OCI-M2 (cell line): Measurements from ENCODE around the gene BDKRB2.

Experiments used
- DNase-seq: peaks from one replicate; lab custom pipeline; 2025; ENCODE audit not compliant: unreplicated experiment; lab: John Stamatoyannopoulos, UW

Gene BDKRB2

DNA sequence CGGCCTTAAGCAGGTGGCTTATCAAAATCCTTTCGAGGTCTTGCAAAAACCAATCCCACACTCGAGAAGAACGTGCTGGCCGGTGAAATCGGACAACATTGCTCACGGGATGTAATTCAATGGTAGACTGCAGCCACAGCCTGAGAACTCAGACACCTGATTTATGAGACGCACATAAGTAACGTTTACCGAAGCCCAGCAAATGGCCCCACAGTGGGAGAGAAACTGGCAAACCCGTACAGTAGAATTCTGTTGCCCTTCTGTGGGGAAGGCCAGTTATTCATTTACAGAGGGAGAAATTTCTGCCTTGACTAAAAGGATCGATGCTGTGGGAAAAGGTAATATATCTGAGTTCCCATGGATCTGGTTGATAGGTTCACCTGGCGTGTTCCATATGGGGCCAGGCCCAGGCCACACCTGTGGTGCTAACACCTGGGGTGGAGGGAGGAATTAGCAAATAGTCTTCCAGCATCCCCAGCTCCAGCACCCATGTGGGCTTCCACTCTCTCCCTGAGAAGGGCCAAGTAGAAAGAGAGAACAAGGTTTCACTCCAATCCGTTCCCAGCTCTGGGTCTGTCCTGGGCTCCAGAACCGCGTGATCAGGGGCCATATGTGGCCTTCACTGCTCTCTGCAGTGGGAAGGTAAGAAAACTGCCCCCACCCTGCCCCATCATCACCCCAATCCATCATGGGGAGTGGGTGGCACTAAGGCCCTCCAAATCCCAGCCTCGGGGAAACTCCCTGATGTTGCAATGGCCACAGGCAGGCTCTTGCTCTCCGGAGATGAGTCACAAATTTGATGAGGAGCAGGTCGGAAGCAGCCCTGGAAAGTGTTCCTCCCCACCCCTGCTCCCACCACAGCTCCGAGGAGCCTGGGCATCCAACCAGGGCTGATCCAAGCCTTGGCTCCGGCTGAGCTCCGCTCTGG lies 64.1 kb downstream of the BDKRB2 start:
- no peak for DNase-seq

DNA sequence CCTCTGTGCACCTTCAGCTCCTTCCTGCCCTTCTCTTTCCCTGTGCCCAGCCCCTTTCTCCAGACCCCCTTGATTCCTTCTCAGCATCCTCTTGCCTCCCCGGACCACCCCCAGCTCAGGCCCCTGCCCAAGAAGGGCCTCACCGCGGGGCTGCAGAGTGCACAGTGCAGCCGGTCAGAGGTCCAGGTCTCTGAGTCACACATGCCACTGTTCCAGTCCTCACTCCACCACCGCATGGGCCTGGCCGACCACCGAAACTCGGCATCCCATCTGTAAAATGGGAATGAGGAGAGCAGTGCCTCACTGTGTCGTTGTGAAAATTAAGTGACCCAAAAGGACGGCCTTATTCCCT lies 64.7 kb downstream of the BDKRB2 start:
- no peak for DNase-seq

DNA sequence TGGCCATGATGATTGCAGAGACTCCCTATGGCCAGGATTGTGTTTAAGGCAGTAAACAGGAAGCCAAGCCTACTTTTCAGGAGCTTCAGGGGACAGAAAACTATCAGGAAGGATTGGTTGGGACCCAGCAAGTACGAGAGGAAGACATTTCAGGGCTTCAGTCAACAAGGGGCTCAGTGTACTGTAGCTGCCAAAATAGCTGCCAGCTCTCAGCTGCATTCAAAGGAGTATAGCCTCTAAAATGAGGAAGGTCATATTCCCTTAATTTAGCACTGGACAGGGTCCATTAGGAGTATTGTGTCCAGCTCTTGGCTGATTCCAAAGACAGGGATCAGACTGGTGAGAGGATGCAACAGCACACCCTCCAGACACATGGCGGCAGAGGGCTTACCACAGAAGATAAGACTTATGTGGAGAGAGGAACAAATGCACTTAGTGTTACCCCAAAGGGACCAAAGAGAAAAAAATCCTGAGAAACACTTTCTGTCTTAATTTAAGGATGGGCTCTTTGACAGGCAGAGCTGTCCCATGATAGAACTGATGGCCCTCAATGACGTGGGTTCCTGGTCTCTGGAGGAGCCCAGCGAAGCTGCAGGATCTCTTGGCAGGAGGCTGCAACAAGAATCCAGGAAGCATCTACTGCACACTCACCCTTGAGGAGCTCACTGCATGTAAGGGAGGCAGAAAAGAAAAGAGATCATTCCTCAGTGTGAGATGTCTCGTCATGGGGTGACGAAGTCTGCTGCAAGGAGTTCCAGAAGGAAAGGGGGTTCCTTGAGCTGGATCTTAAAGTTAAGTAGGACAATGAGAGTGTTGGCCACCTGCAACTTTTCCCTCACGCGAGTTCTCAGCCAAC lies 66.2 kb downstream of the BDKRB2 start:
- DNase-seq = no peak

DNA sequence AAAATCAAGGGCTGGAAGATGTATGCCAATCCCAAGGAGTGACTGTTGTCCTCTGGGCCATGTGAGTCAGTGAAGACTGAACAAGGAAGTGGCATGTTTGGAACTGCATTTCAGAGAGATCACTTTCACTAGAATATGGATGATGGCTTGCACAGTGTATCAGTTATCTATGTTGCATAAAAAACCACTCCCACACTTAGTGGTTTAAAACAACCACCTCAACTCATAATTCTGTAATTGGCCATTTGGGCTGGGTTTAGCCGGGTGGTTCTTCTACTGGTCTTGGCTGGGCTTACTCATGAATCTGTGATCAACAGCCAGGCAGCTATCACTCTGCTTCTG lies 66.8 kb downstream of the BDKRB2 start:
- DNase-seq = no peak

DNA sequence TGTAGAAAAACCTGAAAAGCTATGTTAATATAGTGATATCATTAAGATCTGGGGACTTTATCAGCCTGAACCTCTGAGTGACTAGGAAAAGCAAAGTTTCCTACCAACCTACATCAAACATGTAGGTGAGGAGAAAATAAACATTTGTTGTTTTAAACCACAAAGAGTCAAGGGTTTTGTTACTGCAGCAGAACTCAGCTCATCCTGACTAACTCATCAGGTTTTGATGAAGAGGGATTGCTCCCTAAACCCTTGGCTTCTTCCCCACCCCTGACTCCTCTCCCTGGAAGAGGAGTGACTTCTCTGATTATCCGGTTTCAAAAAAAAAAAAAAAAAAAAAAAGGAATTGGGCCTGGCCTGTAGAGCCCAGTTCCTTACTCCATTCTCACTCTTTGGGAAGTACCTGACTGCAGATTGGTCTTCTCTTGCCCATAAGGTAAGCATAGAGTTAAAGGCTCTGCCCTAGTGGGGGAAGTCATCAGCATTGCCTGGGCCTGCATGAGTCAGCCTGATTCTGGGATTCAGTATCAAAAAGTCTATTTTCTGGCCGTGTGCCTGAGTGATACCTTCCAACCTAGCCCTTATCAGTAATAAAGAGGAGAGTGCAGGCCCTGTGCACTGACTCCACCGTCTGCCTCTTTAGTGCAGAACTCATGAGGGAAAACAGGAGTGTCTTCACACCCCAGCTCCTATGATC lies 68.3 kb downstream of the BDKRB2 start:
- no peak for DNase-seq

DNA sequence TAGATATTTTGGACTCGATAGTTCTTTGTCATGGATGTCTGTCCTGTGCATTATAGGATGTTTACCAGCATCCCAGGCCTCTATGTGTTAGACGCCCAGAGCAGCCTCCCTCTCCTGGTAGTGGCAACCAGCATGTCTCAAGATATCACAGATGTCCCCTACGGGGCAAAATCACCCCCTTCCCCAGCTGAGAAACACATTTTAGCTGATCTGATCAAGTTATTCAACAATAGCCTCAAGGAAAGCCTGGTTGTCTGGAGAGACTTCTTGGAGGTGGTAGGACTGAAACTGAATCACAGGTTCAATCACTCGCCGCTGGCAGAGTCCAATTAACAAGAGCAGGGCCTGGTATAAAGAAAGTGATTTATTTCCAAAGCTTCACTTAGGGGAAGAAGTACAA lies 69.0 kb downstream of the BDKRB2 start:
- DNase-seq = no peak

DNA sequence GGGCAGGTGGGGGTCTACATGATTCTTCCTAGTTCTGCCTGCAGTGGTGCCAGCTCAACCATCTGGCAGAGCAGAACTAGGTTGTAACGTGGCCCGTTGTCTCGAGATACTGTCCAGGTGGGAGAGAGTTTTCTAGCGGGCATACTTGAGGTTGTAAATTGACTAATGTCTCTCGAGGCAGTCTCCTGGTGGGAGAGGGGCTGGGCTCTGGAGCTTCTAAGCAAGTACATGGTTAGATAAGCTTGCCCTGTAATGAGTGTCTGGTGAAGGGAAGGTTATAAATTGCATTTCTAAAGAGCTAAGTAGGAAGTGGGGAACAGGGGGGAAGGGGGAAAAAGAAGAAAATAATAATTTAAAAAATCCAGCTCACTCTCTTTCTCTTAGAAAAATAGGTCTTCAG lies 69.5 kb downstream of the BDKRB2 start:
- DNase-seq = no peak

DNA sequence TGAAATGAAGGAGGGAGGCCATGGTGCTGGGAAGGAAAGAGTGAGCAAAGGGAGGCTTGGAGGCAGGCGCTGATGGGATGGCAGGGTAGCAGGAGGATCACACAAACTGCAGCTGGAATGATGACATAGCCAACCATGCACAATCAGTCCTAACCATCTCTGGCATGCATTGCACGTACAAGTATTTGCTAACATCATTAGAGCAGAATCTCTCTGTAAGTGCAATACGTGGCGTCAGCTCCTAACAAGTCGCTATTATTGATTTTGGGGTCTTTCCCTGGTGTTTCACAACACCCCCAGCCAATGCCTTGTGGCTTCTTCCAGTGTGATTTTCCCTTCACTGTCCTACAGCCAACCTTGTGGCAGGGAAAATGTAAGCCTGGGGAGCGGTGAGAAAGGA lies 69.9 kb downstream of the BDKRB2 start:
- no peak for DNase-seq

DNA sequence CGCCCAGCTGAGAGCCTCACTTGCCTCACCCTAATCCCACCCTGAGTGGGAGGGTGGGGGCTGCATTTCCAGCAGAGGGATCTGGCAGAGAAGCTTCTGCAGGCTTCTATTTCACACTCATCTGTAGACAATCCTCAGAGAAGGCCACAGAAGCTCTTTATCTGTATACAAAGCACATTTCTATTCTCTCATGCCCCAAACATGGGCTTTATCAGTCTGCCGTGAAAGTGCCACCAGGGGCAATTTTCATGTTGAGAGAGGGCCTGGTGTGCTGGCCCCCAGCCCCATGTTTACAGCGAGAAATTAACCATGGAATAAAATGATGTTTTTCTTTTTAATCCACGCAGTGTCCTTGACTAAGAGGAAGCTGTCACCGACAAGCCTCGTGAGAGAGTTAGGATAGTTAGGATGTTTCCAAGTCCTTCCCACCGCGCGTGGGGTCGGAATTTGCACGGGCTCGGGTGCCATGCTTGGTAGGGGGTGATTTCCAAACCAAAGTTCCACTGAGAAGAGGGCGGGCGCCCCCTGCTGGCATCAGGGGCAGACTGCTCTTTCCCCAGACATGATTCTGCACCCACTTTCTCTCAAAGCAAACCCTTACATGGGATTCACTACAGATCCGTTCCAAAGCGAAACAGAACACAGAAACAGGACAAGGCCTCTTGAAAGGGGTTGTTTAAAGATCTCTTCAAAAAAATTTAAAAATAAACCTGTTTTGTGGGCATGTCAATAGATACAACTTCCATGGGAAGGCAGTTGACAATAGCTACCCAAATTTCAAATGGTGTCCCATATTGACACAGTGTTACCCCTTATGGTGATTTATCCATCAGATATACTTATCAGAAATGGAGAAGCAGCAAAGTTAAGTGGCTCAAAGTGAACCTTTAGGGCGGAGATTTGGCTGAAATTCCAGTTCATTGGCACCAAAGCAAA lies 70.8 kb downstream of the BDKRB2 start:
- no peak for DNase-seq

DNA sequence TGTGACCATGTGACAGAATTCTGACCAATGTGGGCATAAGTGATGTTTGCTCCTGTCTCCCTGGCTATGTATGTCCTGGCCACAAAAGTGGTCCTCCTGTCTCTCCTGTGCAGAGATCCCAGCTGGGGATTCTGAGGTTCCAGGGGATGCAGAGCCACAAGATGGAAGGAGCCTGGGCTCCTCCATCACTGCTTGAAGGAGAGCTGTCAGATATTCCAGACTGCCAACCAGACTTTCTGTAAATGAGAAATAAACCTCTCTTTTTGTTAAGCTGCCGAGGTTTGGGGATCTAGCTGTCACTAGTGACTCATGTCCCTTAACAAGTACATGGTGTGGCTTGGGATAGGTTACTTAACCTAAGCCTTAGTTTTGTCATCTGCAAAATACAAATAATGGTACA lies 73.3 kb downstream of the BDKRB2 start:
- no peak for DNase-seq

DNA sequence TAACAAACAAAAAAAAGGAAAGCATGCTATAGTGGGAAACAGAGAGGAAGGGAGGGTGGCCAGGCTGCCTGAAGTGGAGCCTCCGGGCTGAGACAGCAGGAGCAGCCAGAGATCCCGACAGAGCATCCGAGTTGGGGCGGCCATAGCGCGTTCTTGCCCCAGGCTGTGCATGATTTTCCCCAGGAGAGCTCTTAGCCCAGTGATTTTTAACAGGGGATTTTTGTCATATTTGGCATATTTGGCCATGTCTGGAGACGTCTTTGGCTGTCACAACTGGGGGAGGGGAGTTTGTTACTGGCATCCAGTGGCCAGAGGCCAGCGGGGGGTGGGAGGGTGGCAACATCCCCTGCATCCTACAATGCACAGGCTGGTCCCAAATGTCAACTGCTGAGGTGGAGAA lies 74.9 kb downstream of the BDKRB2 start:
- DNase-seq = no peak

DNA sequence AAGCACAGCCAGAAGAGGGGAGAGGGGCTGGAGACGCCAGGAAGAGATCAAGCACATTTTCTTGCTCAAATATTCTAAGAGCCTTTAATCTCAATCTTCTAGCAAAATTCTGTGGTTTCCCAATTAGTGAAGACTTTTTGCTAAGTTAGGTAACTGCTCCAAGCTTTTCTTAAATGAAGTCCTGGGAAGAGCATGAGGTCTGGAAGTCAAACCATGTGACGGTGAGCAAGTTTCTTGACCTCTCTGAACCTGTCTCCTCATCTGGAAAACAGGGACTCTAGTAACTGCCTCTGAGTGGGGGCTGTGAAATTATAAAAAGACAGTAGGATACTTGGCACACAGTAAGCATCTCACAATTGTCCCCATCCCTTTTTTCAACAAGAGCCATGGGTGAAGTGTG lies 75.5 kb downstream of the BDKRB2 start:
- no peak for DNase-seq

DNA sequence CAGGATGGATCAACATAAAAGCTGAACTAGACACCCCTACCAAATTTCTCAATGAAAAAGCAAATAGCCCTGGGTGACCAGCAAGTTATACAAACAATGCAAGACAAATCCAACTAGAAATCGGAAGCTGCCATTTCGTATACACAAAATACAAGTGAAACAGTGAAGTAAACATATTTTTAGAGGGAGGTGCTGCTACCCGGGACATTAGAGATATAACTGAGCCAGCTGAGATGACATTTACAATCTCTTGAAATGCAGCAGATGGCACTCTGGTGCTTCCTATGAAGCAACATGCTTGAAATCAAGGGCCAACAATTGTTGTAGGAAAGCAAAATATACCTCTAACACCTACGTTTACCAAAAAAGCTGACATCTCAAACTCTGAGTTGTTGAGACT lies 76.8 kb downstream of the BDKRB2 start:
- DNase-seq = no peak

DNA sequence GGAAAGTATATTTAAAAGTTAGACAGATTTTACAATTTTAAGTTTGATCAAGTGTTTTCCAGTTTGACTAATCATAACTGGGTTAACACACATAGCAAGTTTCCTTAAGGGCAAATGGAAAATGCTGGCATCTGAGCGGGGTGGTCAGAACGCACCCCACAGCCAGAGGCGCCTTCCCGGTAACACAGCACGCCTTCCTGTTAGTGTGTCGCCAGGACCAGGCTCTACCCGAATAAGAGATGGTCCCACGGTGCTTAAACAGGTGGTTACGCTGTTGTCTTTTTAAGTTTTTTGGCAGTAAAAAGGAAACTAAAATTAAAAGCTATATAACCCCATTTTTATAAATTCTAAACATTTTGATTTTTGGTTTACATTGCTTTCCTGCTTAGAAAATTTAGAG lies 79.4 kb downstream of the BDKRB2 start:
- DNase-seq = no peak

DNA sequence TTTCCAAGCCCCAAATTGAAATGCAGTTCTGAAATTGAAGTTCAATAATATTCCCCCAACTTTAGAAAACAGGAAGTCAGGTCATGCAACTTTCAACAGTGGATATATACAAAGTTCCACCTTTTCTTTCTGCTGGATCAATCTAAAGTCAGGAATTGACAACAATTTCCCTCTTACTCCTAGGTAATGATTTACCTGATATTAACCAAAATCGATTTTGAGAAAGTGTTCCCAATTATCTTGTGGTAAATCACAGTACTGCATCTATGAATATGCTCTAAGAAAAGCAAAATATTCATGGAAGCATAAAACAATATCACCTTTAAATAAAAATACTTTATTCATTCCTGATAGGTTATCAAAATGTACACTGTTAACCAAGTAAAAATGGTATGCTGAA lies 79.8 kb downstream of the BDKRB2 start:
- DNase-seq = no peak

DNA sequence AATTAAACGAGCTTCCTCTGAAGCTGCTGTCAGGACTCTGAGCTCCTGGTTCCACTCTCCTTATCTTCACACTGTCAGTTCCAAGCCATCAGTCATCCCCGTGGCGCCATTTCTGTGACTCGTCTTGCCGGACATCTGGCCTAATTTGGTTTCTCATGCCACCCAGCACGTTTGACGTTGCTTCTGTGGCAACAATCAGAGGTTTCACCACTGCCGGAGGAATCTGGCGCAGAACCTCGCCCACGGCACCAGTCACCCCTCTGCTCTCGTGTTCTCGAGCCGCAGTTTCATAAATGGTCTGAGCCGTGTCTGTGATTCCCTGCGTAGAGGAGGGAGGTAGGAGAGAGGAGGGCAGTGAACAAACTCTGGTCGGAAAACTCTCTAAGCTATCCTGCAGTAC lies 81.0 kb downstream of the BDKRB2 start:
- no peak for DNase-seq

DNA sequence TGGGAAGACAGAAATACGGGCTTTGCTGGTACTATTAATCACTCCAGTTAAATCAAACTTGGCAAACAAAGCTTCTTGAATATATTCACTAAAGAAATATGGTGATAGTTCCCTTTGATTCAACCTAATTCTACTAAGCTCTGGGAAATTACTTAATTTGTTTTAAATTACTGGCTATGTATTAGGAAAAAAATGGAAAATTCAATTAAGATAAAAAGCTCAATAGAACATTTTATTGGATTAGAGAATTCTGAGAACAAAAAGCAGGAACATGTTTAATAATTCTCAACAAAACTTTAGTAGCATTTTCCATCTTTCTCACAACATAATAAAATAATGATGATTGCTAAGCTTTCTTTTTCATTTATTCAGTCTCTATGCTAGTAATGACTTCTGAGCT lies 81.6 kb downstream of the BDKRB2 start:
- no peak for DNase-seq

DNA sequence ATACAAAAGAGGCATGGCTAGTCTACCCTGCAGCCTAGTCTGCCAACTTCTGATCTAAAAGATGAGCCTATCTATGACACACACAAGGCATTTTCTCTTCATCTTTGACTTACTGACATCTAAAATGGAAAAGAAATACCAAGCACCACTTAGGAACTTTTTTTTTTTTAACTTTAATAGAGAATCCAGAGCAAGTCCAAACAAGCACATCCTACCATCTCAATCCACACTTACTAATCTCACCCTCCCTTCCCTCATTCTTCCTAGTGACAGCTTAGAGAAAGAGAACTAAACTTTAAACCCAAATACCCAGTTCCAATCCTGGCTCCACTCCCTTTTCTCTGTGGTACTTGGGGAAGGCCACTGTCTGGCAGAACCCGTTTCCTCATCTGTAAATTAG lies 83.2 kb downstream of the BDKRB2 start:
- DNase-seq = no peak
